Heart left ventricle (tissue), 16 donors: ENCODE measurements around the gene TUBA4A. TPM values are rescaled to one million over a fixed set of nuclear protein-coding genes. Genes with fewer than 3 reads are reported as not detected.

Experiments
- ATAC-seq, 4 donors: fragments of 200-7000 bp; cut with Tn5 transposase; one replicate each; pipeline ENCODE4 v1.9.1; 2020 to 2022; ENCODE audit warnings: moderate library complexity in 4 of 4, mild to moderate bottlenecking in 3 of 4, moderate number of reproducible peaks in 1 of 4
- DNase-seq, 5 donors: peaks; one replicate each; pipeline ENCODE4 v3.0.0-alpha.2; 2020
- H3K27ac ChIP-seq, 12 donors: fragments of 200-600 bp; sonication (generic) in 4 of 12; one replicate each; pipeline versions ENCODE4 v1.5.0 to v1.8.0; 2016 to 2022; ENCODE audit warnings: mild to moderate bottlenecking in 2 of 12
- H3K27me3 ChIP-seq, 9 donors: fragments of 200-600 bp; sonication (generic) in 2 of 9; one replicate each; pipeline versions ENCODE4 v1.5.1 to v1.8.0; 2016 to 2022; ENCODE audit warnings: mild to moderate bottlenecking in 3 of 9
- H3K36me3 ChIP-seq, 9 donors: fragments of 200-600 bp; sonication (generic) in 2 of 9; one replicate each; pipeline versions ENCODE4 v1.5.0 to v1.8.0; 2018 to 2022; ENCODE audit warnings: mild to moderate bottlenecking in 2 of 9
- H3K4me1 ChIP-seq, 12 donors: fragments of 200-600 bp; sonication (generic) in 4 of 12; one replicate each; pipeline versions ENCODE4 v1.5.0 to v1.8.0; 2016 to 2022; ENCODE audit warnings: mild to moderate bottlenecking in 3 of 12
- H3K4me3 ChIP-seq, 12 donors: fragments of 200-600 bp; sonication (generic) in 4 of 12; one replicate each; pipeline versions ENCODE4 v1.5.0 to v1.8.0; 2017 to 2022; ENCODE audit warnings: mild to moderate bottlenecking in 9 of 12, moderate library complexity in 4 of 12
- H3K9me3 ChIP-seq, 12 donors: fragments of 200-600 bp; sonication (generic) in 4 of 12; one replicate each; pipeline versions ENCODE4 v1.5.0 to v1.8.0; 2016 to 2022; ENCODE audit warnings: mild to moderate bottlenecking in 1 of 12
- CTCF ChIP-seq, 12 donors: fragments of 200-600 bp; sonication (generic) in 4 of 12; IDR thresholded peaks; one replicate each; pipeline versions ENCODE4 v1.5.0 to v1.8.0; 2018 to 2022; ENCODE audit warnings: antibody characterized with exemption in 12 of 12, mild to moderate bottlenecking in 5 of 12
- POLR2A ChIP-seq, 2 donors: fragments of 450-650 bp; IDR thresholded peaks; one replicate each; pipeline ENCODE4 v1.6.1; 2017; ENCODE audit warnings: antibody characterized with exemption in 2 of 2, mild to moderate bottlenecking in 2 of 2, moderate library complexity in 2 of 2
- WGBS, 4 donors: extraction: QIAGEN DNeasy Blood & Tissue Kit in 2 of 4; methylation state at CpG; one replicate each; pipeline versions ENCODE4 v1.1.5 to v1.1.7; 2013 to 2018; 5-methylcytosine and 5-hydroxymethylcytosine counted together
- intact Hi-C, 10 donors: fragments of 100-400 bp; cut with DNase I; formaldehyde crosslinking; loops; one replicate each; pipeline versions ENCODE4 v1.11.1 to v1.14.2; 2022
- polyA plus RNA-seq, 2 donors: library from polyadenylated mRNA; stranded (reverse); fragments of 200-250 nt; gene quantifications; one replicate each; pipeline ENCODE4 v1.2.3, GENCODE V29; 2013
- total RNA-seq, 9 donors: library from RNA; depleted of rRNA in 2 of 9; stranded (reverse); fragments of >200 nt in 2 of 9; fragmentation: NEBNext Ultra II Directional in 3 of 9; extraction: Animal tissue kit (Norgen Biotek cat#: 25700) in 3 of 9; gene quantifications; one replicate each; pipeline versions ENCODE4 v1.1.0 to v1.2.4, GENCODE V29; 2016 to 2023
- donor health status: ischemic (EF 13 %, LVEDD 7.1; RV severe dilation, severe dysfunction).
- donor health status: healthy with polysubstance abuse.
- donor health status: DM: no; HTN: yes; CAD: no.
- donor health status: DM: no; HTN: no; CAD: no.
- donor health status: ischemic (EF 25% LVEDD 6.9; RV normal size, moderate dysfunction).
- donor health status: ischemic (EF 25% LVEDD 5.7; RV mildly dilated, moderate dysfunction).
- donor health status: healthy.
- donor health status: DM: yes; HTN: yes; CAD: no.
- donor health status: ischemic (EF 35%, LVEDD 5.7; RV mildly dilated, moderate dysfunction).
- donor health status: nonischemic (EF 11% LVEDD 7.7; RV severe dilation, severe dysfunction).
- donor health status: DM: yes; HTN: yes; CAD: no.
- donor health status: PGD.
- donor health status: ischemic (EF 29% LVEDD 5.4; RV normal size, mild dysfunction).
- donor health status: nonischemic (EF 23%, LVEDD 6.1; RV moderate dilation, normal function).

TUBA4A gene
- total and polyA plus RNA-seq, 11 donors, result 137 to 381 (median 193) TPM

- no peak overlapping the region for H3K4me3 ChIP-seq
- peak; percentile 25 to 52 (median 45) for ATAC-seq
- no peaks in the 10 kb centered on the region for H3K9me3 ChIP-seq
- no peaks in the 10 kb centered on the region for H3K36me3 ChIP-seq
- peak in 4 of 5 donors; percentile 54 to 77 (median 68) for DNase-seq
- H3K27me3 ChIP-seq, result no peaks in the 10 kb centered on the region
- WGBS, 4 donors, result 4 to 33% (median 24%) methylated on average over 3 to 6 of the region's 6 CpGs
- peaks cover 7 to 33% (median 24%) of the 10 kb centered on the region in 12 donors for H3K4me1 ChIP-seq
- intact Hi-C loops, result no loop called here
- TF ChIP-seq POLR2A (IDR thresholded peaks at IDR 0.05) (no peak), CTCF (IDR thresholded peaks at IDR 0.05) (no peak)
- H3K27ac ChIP-seq, result peak overlapping the region; percentile 55 to 98 (median 88)
Observed at GRCh38 chr2:219274361-219274921, 20.7 kb upstream of the TUBA4A start.

GRCh38 chr2:219273937-219274336 lies 20.2 kb upstream of the TUBA4A start:
- H3K4me1 ChIP-seq, result peaks cover 7 to 36% (median 22%) of the 10 kb centered on the region in 12 donors
- 65 to 76% (median 73%) methylated on average over 3 of the region's 3 CpGs for WGBS, 4 donors
- H3K9me3 ChIP-seq, result no peaks in the 10 kb centered on the region
- intact Hi-C loops, result no loop called here
- ATAC-seq, result peak in 1 of 4 donors; percentile 21
- H3K4me3 ChIP-seq, result no peak overlapping the region
- DNase-seq, result peak in 2 of 5 donors; percentile 9 to 43
- no peaks in the 10 kb centered on the region for H3K36me3 ChIP-seq
- H3K27me3 ChIP-seq, result no peaks in the 10 kb centered on the region
- TF ChIP-seq CTCF (IDR thresholded peaks at IDR 0.05) (no peak), POLR2A (IDR thresholded peaks at IDR 0.05) (no peak)
- peak overlapping the region; percentile 55 to 98 (median 88) for H3K27ac ChIP-seq

- Histone ChIP-seq H3K4me3 (no peak overlapping the region), H3K9me3 (no peaks in the 10 kb centered on the region), H3K27me3 (no peaks in the 10 kb centered on the region), H3K36me3 (no peaks in the 10 kb centered on the region), H3K27ac (peak overlapping the region in 4 of 12 donors; percentile 79 to 98 (median 90)), H3K4me1 (peaks cover 2 to 27% (median 13%) of the 10 kb centered on the region in 12 donors)
- intact Hi-C loops, result no loop called here
- TF ChIP-seq CTCF (IDR thresholded peaks at IDR 0.05) (no peak), POLR2A (IDR thresholded peaks at IDR 0.05) (no peak)
- WGBS, 4 donors, result 61 to 79% (median 62%) methylated on average over 2 of the region's 2 CpGs
- DNase-seq (peak in 1 of 5 donors; percentile 39), ATAC-seq (peak in 1 of 4 donors; percentile 42)
Observed at GRCh38 chr2:219272995-219273394, 19.3 kb upstream of the TUBA4A start.

GRCh38 chr2:219272356-219272755 lies 18.6 kb upstream of the TUBA4A start:
- Histone ChIP-seq H3K27ac (no peak overlapping the region), H3K4me1 (peaks cover 0 to 21% (median 9%) of the 10 kb centered on the region in 12 donors), H3K9me3 (no peaks in the 10 kb centered on the region), H3K27me3 (no peaks in the 10 kb centered on the region), H3K4me3 (no peak overlapping the region), H3K36me3 (no peaks in the 10 kb centered on the region)
- ATAC-seq, result no peak
- TF ChIP-seq CTCF (IDR thresholded peaks at IDR 0.05) (no peak), POLR2A (IDR thresholded peaks at IDR 0.05) (no peak)
- intact Hi-C loops, result no loop called here
- WGBS, 4 donors, result 82 to 90% (median 86%) methylated on average over 4 of the region's 4 CpGs
- DNase-seq, result peak in 1 of 5 donors; percentile 3
